HG03354 (cell line): ENCODE measurements around the gene OR10A2.
"Not testable (repeated sequence)": the region's sequence is repeated elsewhere in the genome, so short reads cannot be mapped to it uniquely, and the experiment has no call there.

Experiments used
- ATAC-seq: cut with Tn5 transposase; IDR thresholded peaks from one replicate; pipeline ENCODE4 v1.9.1; 2021; ENCODE audit warnings: mild to moderate bottlenecking; ENCODE audit not compliant: unreplicated experiment, poor library complexity, severe bottlenecking

The OR10A2 gene, protein sequence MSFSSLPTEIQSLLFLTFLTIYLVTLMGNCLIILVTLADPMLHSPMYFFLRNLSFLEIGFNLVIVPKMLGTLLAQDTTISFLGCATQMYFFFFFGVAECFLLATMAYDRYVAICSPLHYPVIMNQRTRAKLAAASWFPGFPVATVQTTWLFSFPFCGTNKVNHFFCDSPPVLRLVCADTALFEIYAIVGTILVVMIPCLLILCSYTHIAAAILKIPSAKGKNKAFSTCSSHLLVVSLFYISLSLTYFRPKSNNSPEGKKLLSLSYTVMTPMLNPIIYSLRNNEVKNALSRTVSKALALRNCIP

GRCh38 chr11:6862961-6863360, at the start of gene OR10A2:
Gene OR10A2, plus strand, starts transcription at chr11:6863057. Its CDS starts 6,698 bp downstream, at chr11:6869755.
- no peak for ATAC-seq

- ATAC-seq, result no peak
Observed at GRCh38 chr11:6813656-6814055, 49.2 kb upstream of the OR10A2 start.

DNA sequence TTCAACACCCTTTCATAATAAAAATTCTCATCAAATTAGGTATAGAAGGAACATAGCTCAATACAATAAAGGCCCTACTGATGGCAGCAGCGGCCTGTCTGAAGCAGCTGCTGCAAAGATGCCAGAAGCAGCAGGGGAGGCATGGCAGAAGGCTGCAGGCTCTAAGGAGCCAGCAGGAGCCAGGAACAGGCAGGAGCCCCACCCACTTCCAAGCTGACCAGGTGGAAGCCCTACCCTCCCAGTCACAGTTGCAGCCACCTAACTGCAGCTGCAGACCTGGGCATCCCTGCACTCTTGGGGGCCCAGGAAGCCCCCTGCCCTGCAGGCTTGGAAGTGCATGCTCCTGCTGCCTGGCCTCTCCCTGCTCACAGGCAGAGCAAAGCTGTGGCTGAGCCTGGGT, 45.2 kb upstream of the OR10A2 start:
- ATAC-seq, result no peak

DNA sequence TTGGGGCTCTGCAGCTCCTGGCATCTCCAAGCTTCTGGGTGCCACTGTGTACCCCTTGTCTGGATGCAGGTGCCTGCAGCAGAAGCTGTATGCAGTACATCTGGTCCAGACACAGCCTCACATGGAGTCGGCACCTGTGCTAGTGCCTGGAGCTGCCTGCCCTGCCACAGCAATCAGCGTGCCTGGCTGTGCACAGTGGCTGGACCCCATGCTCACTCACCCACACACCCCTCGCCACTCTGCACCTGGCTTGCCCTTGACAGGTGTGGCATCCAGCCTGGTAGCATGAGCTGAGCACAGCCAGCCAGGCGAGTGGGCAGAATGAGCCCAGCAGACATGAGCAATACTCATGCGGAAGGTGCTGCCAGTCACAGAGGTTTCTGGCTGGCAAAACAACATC, 43.9 kb upstream of the OR10A2 start:
- ATAC-seq, result no peak

- ATAC-seq, result no peak
Observed at GRCh38 chr11:6824136-6824823, 38.6 kb upstream of the OR10A2 start.

DNA sequence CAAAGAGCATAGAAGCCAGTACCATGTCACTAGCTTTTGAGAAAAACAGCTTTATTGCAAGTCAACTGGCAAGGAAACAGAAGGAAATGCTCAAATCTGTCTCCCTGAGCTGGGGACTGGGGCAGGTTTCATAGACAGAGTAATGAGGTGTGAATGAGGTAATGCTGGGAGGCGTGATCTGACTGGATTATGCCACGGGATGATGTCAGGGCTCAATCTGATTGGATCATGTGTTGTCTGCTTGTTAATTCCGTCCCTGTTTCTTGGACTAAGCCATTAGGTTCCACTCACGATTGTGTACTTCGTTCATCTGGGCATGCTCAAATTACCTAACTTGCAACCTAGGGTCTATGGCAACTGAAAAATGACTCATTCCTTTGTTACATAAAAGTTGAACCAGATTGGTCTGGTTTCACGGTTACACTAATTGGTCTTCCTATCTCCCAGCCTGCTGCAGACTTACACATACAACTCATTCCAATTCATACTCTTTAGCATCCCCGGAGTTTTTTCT, 37.6 kb upstream of the OR10A2 start:
- ATAC-seq, result no peak

DNA sequence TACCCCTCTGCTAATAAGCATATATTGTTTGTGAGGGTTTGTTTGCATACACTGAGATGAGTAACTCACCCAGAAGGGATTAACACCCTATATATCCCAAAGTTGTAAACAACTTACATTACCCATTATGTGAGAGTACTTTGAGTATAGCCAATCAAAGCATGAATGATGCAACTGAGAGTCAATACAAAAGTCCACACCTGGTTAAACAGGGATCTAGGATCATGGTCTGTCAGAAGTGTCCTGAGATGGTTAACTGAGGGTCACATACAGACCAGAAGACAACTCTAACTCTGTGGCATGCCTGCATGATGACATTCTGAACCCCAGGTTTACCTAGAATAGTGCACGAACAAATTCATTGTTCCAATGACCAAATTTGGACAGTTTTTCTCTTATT, 34.8 kb upstream of the OR10A2 start:
- ATAC-seq, result no peak

- ATAC-seq, result no peak
Observed at GRCh38 chr11:6833356-6833755, 29.5 kb upstream of the OR10A2 start.

GRCh38 chr11:6834021-6834420, 28.8 kb upstream of the OR10A2 start:
- no peak for ATAC-seq

- no peak for ATAC-seq
Observed at GRCh38 chr11:6841694-6842093, 21.2 kb upstream of the OR10A2 start.

DNA sequence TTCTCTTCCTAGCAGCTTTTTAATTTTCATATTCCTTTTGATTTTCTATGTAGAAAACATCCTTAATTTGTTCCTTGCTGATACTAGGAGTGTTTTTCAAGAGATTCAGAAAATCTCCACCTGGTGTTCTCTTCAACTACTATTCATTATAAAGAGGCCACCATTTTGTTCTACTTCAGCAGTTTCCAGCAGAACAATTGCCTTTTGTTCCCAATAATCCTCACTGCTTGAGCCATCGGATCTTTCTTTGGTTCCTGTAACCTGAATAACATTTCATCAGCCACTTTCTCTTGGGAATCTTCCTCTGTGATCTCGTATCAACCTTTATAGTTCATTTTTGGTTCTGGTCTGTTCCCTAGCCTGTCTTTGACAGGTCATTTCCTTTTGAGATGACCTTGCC, 19.2 kb upstream of the OR10A2 start:
- no peak for ATAC-seq

DNA sequence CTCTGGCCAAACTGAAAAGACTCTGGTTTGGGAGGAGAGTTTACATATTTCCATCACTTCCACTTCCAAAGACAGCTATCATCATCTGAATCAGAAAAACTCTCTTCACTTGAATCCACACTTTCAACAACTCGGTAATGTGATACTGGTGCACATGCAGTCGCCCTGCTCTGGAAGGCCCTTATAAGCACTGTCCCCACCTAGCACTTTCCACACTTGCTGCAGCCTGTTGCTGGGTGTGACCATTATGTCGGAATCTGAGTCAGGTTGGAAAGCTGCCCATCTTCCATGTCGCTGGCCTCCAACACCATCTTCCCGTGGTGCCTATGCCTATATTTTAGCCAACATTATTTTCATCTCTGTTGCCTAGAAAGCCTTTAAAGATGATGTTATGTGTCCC, 18.5 kb upstream of the OR10A2 start:
- ATAC-seq, result no peak

- no peak for ATAC-seq
Observed at GRCh38 chr11:6845383-6845782, 17.5 kb upstream of the OR10A2 start, which contains the start of gene OR10A5. Gene OR10A5, plus strand, starts transcription at chr11:6845683. Its CDS starts 0 bp downstream, at chr11:6845683.

DNA sequence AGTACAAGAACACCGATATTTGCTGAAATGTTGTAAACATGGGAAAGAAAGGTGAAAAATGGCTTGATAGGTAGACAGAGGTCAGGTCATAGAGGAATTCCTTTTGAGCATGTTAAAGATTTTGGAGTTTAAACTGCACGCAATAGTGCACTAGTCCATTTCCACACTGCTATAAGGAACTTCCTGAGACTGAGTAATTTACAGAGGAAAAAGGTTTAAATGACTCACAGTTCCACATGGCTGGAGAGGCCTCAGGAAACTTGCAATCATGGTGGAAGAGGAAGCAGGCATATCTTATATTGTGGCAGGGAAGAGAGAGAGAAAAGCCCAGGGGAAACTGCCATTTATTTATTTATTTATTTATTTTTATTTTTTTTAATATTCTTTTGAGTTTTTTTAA, 12.3 kb upstream of the OR10A2 start:
- ATAC-seq, result no peak

- not testable (repeated sequence) for ATAC-seq
Observed at GRCh38 chr11:6854801-6855200, 8.1 kb upstream of the OR10A2 start.

GRCh38 chr11:6855971-6856541, 6.8 kb upstream of the OR10A2 start:
- ATAC-seq, result no peak

DNA sequence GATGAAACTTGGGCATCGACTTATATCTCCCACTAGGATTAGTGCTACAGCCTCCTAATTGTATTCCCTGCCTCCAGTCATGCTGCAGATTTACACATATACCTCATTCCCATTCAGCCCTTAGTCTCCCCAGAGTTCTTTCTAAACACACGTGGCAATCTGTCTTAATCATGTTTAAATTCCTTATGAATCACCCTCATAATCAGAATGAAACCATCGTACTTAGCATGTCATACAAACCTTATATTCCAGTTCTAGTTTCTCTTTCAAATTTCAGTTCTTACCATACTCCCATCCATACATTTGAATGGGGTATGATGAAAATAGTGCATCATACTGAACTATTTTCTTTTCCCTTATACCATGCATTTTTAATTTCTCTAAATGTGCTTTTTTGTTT, 6.0 kb upstream of the OR10A2 start:
- ATAC-seq, result peak; percentile 68

GRCh38 chr11:6864438-6864837, 1.6 kb downstream of the OR10A2 start:
- no peak for ATAC-seq

GRCh38 chr11:6871278-6871677, 8.4 kb downstream of the OR10A2 start:
- ATAC-seq, result no peak

DNA sequence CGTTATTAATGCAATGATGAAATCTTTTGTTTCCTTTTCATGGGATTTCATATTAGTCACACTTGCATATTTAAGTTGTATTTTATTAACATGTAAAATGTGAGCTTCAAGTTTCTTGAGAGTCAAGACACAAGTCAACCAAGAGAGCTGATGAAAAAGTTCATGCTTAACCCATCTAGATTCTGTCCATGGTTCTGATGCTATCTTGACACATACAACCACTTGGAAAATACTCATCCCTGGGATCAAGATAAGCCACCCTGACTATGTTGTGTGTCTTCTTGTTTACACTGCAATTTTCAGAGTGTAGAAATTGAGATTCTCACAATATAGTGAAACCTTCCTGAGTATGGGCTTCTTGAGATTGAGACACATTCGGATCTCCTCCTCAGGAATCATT, 12.9 kb downstream of the OR10A2 start:
- no peak for ATAC-seq

GRCh38 chr11:6876325-6876724, 13.5 kb downstream of the OR10A2 start, which contains the start of gene OR10A4:
Gene OR10A4, plus strand, starts transcription at chr11:6876625. Its CDS starts 23 bp downstream, at chr11:6876648.
- no peak for ATAC-seq
